IMR-90 (cell line): ENCODE data around the gene PSMA7. TPM values are rescaled to one million over a fixed set of nuclear protein-coding genes. Genes with fewer than 3 reads are reported as not detected.

Experiments
- ATAC-seq: fragments of 200-7000 bp; cut with Tn5 transposase; 2 replicates; pipeline ENCODE4 v1.9.1; 2020; ENCODE audit warnings: low read depth, mild to moderate bottlenecking, moderate library complexity
- BruUV-seq: library from RNA; stranded (reverse); fragments of 400-500 nt; replicated peaks from 2 replicates; lab custom pipeline; 2021; lab: Mats Ljungman, UMichigan
- CTCF ChIA-PET: fragments of 300-600 bp; formaldehyde crosslinking; extraction: SDS; loops from one replicate; lab custom pipeline; 2021; ENCODE audit warnings: antibody characterized with exemption; lab: Yijun Ruan, JAX
- POLR2A ChIA-PET: fragments of 300-600 bp; sonication (Branson Sonifier 250); formaldehyde crosslinking; loops from one replicate; lab custom pipeline; 2022; ENCODE audit warnings: antibody characterized with exemption; ENCODE audit not compliant: unreplicated experiment; lab: Charles Lee
- DNase-seq: peaks from one replicate; pipeline ENCODE4 v3.0.0; 2013
- H2AFZ ChIP-seq: replicated peaks from 2 replicates; pipeline ENCODE3; 2013; ENCODE audit warnings: low read length, mild to moderate bottlenecking; ENCODE audit not compliant: poor library complexity
- H2AK5ac ChIP-seq: 2 replicates; pipeline ENCODE4 v1.6.1; 2013; ENCODE audit warnings: low read depth, low read length, inconsistent platforms
- H2AK9ac ChIP-seq: replicated peaks from 2 replicates; pipeline ENCODE3; 2013; ENCODE audit warnings: mild to moderate bottlenecking, low read depth, low read length, moderate library complexity; ENCODE audit not compliant: poor library complexity
- H2BK120ac ChIP-seq: 2 replicates; pipeline ENCODE4 v1.6.1; 2013; ENCODE audit warnings: low read depth, low read length, inconsistent platforms
- H2BK15ac ChIP-seq: 3 replicates; pipeline ENCODE4 v1.6.1; 2013; ENCODE audit warnings: low read depth, low read length, inconsistent platforms
- H2BK20ac ChIP-seq: 2 replicates; pipeline ENCODE4 v1.6.1; 2013; ENCODE audit warnings: low read depth, mild to moderate bottlenecking, inconsistent platforms, low read length, moderate library complexity
- H2BK5ac ChIP-seq: 2 replicates; pipeline ENCODE4 v1.6.1; 2013; ENCODE audit warnings: mild to moderate bottlenecking, low read depth, low read length, inconsistent platforms; ENCODE audit not compliant: poor library complexity, severe bottlenecking
- H3K14ac ChIP-seq: replicated peaks from 2 replicates; pipeline ENCODE4 v1.6.1; 2013; ENCODE audit warnings: low read depth, low read length, inconsistent platforms
- H3K18ac ChIP-seq: 2 replicates; pipeline ENCODE4 v1.6.1; 2013; ENCODE audit warnings: low read depth, low read length, control low read depth
- H3K23ac ChIP-seq: 2 replicates; pipeline ENCODE4 v1.6.1; 2013; ENCODE audit warnings: low read depth, low read length, inconsistent platforms
- H3K27ac ChIP-seq: 2 replicates; pipeline ENCODE4 v1.5.1; 2013; ENCODE audit warnings: mild to moderate bottlenecking, control low read depth, low read length; ENCODE audit not compliant: insufficient read depth
- H3K27me3 ChIP-seq: 2 replicates; pipeline ENCODE4 v1.6.1; 2013; ENCODE audit warnings: low read length; ENCODE audit not compliant: control insufficient read depth, insufficient read depth
- H3K36me3 ChIP-seq: 2 replicates; pipeline ENCODE4 v1.6.1; 2013; ENCODE audit warnings: low read length, mixed read lengths; ENCODE audit not compliant: control insufficient read depth, insufficient read depth
- H3K4ac ChIP-seq: 2 replicates; pipeline ENCODE4 v1.6.1; 2013; ENCODE audit warnings: low read depth, low read length, inconsistent platforms
- H3K4me1 ChIP-seq: 2 replicates; pipeline ENCODE4 v1.6.1; 2013; ENCODE audit warnings: low read length, mixed read lengths; ENCODE audit not compliant: control insufficient read depth, insufficient read depth
- H3K4me2 ChIP-seq: 2 replicates; pipeline ENCODE4 v1.6.1; 2013; ENCODE audit warnings: low read depth, mild to moderate bottlenecking, control low read depth, low read length, moderate library complexity
- H3K4me3 ChIP-seq: 2 replicates; pipeline ENCODE4 v1.5.1; 2013; ENCODE audit warnings: low read depth, mild to moderate bottlenecking, control low read depth, low read length, moderate library complexity; ENCODE audit not compliant: insufficient read depth
- H3K56ac ChIP-seq: 2 replicates; pipeline ENCODE4 v1.6.1; 2013; ENCODE audit warnings: low read length, inconsistent platforms; ENCODE audit not compliant: insufficient read depth; ENCODE audit errors: extremely low read depth
- H3K79me1 ChIP-seq, 2 experiments: 2 replicates each; pipeline ENCODE4 v1.6.1; 2013; ENCODE audit warnings: low read length in 2 of 2, inconsistent platforms in 1 of 2, low read depth in 1 of 2
- H3K9ac ChIP-seq: 2 replicates; pipeline ENCODE4 v1.6.1; 2013; ENCODE audit warnings: low read depth, low read length, control low read depth
- H3K9me1 ChIP-seq: 2 replicates; pipeline ENCODE4 v1.6.1; 2013; ENCODE audit warnings: low read length, inconsistent platforms; ENCODE audit not compliant: insufficient read depth
- H3K9me3 ChIP-seq: 2 replicates; pipeline ENCODE4 v1.6.1; 2013; ENCODE audit warnings: low read length; ENCODE audit not compliant: control insufficient read depth, insufficient read depth
- H4K20me1 ChIP-seq: 2 replicates; pipeline ENCODE4 v1.6.1; 2013; ENCODE audit warnings: low read length, inconsistent platforms; ENCODE audit not compliant: insufficient read depth
- H4K5ac ChIP-seq: 2 replicates; pipeline ENCODE4 v1.6.1; 2013; ENCODE audit warnings: mild to moderate bottlenecking, low read depth, low read length, control low read depth
- H4K8ac ChIP-seq, 2 experiments: 2 replicates each; pipeline ENCODE4 v1.6.1; 2013; ENCODE audit warnings: low read depth in 2 of 2, low read length in 2 of 2, control low read depth in 1 of 2, inconsistent platforms in 1 of 2
- H4K91ac ChIP-seq: 2 replicates; pipeline ENCODE4 v1.6.1; 2013; ENCODE audit warnings: low read depth, low read length, inconsistent platforms; ENCODE audit not compliant: insufficient read depth
- CHD1 ChIP-seq: IDR thresholded peaks from 2 replicates; pipeline ENCODE4 v1.6.1; 2012; ENCODE audit warnings: low read depth, low read length, improper control_type of control experiment
- CTCF ChIP-seq: conservative IDR thresholded peaks from 2 replicates; pipeline ENCODE4 v1.5.1; 2012; ENCODE audit warnings: mild to moderate bottlenecking, low read depth, low read length, improper control_type of control experiment
- ELK1 ChIP-seq: fragments of 150-350 bp; IDR thresholded peaks from 2 replicates; pipeline ENCODE4 v1.6.1; 2016; ENCODE audit warnings: low read depth, mild to moderate bottlenecking, low read length, moderate library complexity, borderline replicate concordance
- FOS ChIP-seq: fragments of 150-350 bp; IDR thresholded peaks from 2 replicates; pipeline ENCODE4 v1.6.1; 2016; ENCODE audit warnings: low read depth, low read length
- MAZ ChIP-seq: IDR thresholded peaks from 2 replicates; pipeline ENCODE4 v1.6.1; 2012; ENCODE audit warnings: low read depth, mild to moderate bottlenecking, low read length, improper control_type of control experiment, moderate library complexity, borderline replicate concordance
- RAD21 ChIP-seq: IDR thresholded peaks from 2 replicates; pipeline ENCODE4 v1.6.1; 2012; ENCODE audit warnings: low read length, improper control_type of control experiment
- RCOR1 ChIP-seq: IDR thresholded peaks from 2 replicates; pipeline ENCODE4 v1.6.1; 2012; ENCODE audit warnings: mild to moderate bottlenecking, low read length, improper control_type of control experiment; ENCODE audit not compliant: insufficient replicate concordance
- RFX5 ChIP-seq: IDR thresholded peaks from 2 replicates; pipeline ENCODE4 v1.8.0; 2012; ENCODE audit warnings: low read depth, mild to moderate bottlenecking, low read length, moderate library complexity
- USF2 ChIP-seq: fragments of 150-350 bp; IDR thresholded peaks from 2 replicates; pipeline ENCODE4 v1.6.1; 2017; ENCODE audit warnings: mild to moderate bottlenecking, antibody characterized with exemption, low read length, low read depth
- WGBS, 2 experiments: methylation state at CpG; one replicate each; pipeline versions ENCODE4 v1.1.5 to v1.1.7; 2013; ENCODE audit warnings: missing lambda C conversion rate in 2 of 2; ENCODE audit not compliant: insufficient read length in 1 of 2; ENCODE audit errors: extremely low coverage in 2 of 2; 5-methylcytosine and 5-hydroxymethylcytosine counted together
- dilution Hi-C: fragments of 300-500 bp; cut with HindIII; formaldehyde crosslinking; loops from one replicate; pipeline ENCODE4 v1.14.3; 2018; ENCODE audit warnings: low sequenced_read_pairs; ENCODE audit not compliant: unreplicated experiment
- in situ Hi-C: fragments of 300-500 bp; cut with MboI; formaldehyde crosslinking; loops from 3 replicates; pipeline ENCODE4 v1.14.3; 2019; ENCODE audit warnings: low sequenced_read_pairs, inconsistent platforms, mixed read lengths
- intact Hi-C: fragments of 100-400 bp; cut with micrococcal nuclease; formaldehyde crosslinking; loops from 2 replicates; pipeline ENCODE4 v1.10.0; 2022
- polyA plus RNA-seq, 3 experiments: library from polyadenylated mRNA; depleted of rRNA; stranded (reverse); fragments of >200 nt; gene quantifications; 2 replicates each; pipeline ENCODE4 v1.2.3, GENCODE V29; 2012; ENCODE audit warnings: low replicate concordance in 1 of 3
- total RNA-seq: library from RNA; depleted of rRNA; stranded (reverse); fragments of >200 nt; gene quantifications from 2 replicates; pipeline ENCODE4 v1.2.3, GENCODE V29; 2012

The PSMA7 gene
- total and polyA plus RNA-seq, 2 of the 4 experiments (the other 2 are of a cell fraction): 417 to 458 TPM

GRCh38 chr20:62176866-62177265, 33.7 kb upstream of the PSMA7 start:
- no peak overlapping the region for H2AK9ac ChIP-seq
- no peak overlapping the region for H3K9ac ChIP-seq
- DNase-seq (no peak), ATAC-seq (no peak)
- 93% methylated on average over 12 of the region's 15 CpGs; no CpG with 5 or more reads in 1 of the 2 experiments for WGBS, 2 experiments
- H2BK20ac ChIP-seq: no peak overlapping the region
- in situ Hi-C loops (no loop called here), intact Hi-C loops (no loop called here), dilution Hi-C loops (no loop called here)
- no peak overlapping the region for H3K23ac ChIP-seq
- no peak overlapping the region for H4K8ac ChIP-seq
- H3K14ac ChIP-seq: no peak overlapping the region
- no peak overlapping the region for H3K27ac ChIP-seq
- peaks cover 29% of the 10 kb centered on the region for H3K36me3 ChIP-seq
- H3K4me2 ChIP-seq: no peak overlapping the region
- H3K27me3 ChIP-seq: no peaks in the 10 kb centered on the region
- peaks cover 0 to 4% of the 10 kb centered on the region in 2 experiments; a peak in 1 of 4 replicates for H3K79me1 ChIP-seq
- H2BK120ac ChIP-seq: no peak overlapping the region
- H2AFZ ChIP-seq: no peak overlapping the region
- H4K20me1 ChIP-seq: no peaks in the 10 kb centered on the region
- no peak overlapping the region for H2BK15ac ChIP-seq
- H3K4me1 ChIP-seq: no peaks in the 10 kb centered on the region
- ChIA-PET CTCF (no interaction called here), POLR2A (no interaction called here)
- H4K91ac ChIP-seq: no peak overlapping the region
- no TSS peak for BruUV-seq
- TF ChIP-seq CHD1: no peak
- no peak for TF ChIP-seq FOS
- TF ChIP-seq CTCF: no peak
- TF ChIP-seq ELK1: no peak
- TF ChIP-seq MAZ: no peak
- no peak for TF ChIP-seq RCOR1
- no peak for TF ChIP-seq RAD21
- no peak for TF ChIP-seq RFX5
- no peak for TF ChIP-seq USF2
- no peak overlapping the region for H2AK5ac ChIP-seq
- no peak overlapping the region for H3K56ac ChIP-seq
- H3K18ac ChIP-seq: no peak overlapping the region
- H3K9me3 ChIP-seq: no peaks in the 10 kb centered on the region
- no peak overlapping the region for H3K4me3 ChIP-seq
- H4K5ac ChIP-seq: no peak overlapping the region
- 0 out of 2 replicates have a peak, but pooled peaks cover 2% of the 10 kb centered on the region for H3K9me1 ChIP-seq
- H2BK5ac ChIP-seq: no peak overlapping the region
- no peak overlapping the region for H3K4ac ChIP-seq
